Left forelimb (tissue), 1 donor: ENCODE data around the gene TMEM255A.
A peak's percentile ranks its signal among the peaks of the same experiment; 100 is the strongest.

Experiments used
- DNase-seq: peaks from one replicate; pipeline ENCODE4 v3.0.0-alpha.2; 2018; ENCODE audit warnings: low spot score

The TMEM255A gene

DNA sequence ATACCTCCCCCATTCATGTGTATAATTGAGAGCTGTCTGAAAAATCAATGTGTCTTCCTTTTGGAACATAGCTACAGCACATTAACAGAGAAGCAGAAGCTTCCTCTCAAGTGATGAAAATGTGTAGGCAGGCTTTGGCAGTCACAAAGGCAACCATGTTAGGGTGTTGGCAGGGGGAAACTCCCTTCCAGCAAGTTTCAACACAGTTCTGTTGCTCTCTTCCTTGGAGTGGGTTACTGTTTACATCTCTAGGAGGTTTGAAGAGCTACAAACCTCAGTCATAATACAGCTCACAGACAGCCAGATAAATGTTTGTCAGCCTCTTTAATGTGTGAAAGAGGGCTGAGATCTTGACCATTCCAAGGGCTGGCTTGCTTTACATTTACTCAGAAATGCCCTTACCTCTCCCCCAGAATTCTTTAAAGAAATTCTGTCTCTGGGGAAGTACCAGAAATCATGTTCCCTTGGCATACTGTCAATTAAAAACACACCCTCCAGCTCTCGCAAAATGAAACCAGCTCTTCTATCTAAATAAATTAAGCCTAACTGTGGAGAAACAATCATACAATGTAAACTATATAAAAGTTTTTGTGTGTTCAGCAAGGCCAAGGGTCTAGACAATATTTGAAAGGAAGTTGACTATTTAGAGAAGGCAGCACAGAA is 41.8 kb downstream of the TMEM255A start:
- no peak for DNase-seq

- no peak for DNase-seq
These were observed 46.9 kb downstream of the TMEM255A start for GRCh38 chrX:120264341-120264740.

- no peak for DNase-seq
These were observed 48.2 kb downstream of the TMEM255A start for GRCh38 chrX:120262859-120263708.

DNA sequence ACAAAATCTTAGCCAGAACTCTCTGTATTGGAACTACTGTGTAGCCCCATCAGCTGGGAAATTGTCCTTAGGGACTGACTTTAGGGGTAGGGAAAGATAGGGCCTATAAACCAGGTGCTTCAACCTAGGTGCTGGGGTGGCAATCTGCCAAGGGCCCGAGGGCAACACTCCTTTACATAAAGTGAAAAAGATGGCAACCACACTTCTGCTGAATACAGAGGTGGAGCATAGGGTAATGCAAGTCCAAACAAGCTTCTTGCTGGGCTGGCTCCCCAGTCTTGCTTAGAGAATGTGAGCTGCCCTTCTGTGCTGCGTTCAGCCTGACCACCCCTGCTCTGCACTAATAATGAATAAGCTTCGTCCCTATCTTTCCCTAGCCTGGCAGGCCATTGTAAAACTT is 50.9 kb downstream of the TMEM255A start:
- DNase-seq = no peak

DNA sequence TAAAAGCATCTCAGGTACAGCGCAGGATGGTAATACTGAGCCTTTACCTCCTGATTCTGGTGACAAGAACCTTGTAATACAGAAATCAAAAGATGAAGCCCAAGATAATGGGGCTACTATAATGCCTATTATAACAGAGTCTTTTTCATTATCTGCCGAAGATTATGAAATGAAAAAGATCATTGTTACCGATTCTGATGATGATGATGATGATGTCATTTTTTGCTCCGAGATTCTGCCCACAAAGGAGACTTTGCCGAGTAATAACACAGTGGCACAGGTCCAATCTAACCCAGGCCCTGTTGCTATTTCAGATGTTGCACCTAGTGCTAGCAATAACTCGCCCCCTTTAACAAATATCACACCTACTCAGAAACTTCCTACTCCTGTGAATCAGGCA is 57.5 kb downstream of the TMEM255A start:
- no peak for DNase-seq

- DNase-seq = peak; percentile 63
These were observed 59.7 kb downstream of the TMEM255A start for GRCh38 chrX:120251471-120252011.

GRCh38 chrX:120250522-120251271 is 60.6 kb downstream of the TMEM255A start, which contains the start of gene ZBTB33:
Gene ZBTB33, plus strand, starts transcription at chrX:120250812. Its CDS starts 2,604 bp downstream, at chrX:120253416.
- DNase-seq = peak; percentile 91

DNA sequence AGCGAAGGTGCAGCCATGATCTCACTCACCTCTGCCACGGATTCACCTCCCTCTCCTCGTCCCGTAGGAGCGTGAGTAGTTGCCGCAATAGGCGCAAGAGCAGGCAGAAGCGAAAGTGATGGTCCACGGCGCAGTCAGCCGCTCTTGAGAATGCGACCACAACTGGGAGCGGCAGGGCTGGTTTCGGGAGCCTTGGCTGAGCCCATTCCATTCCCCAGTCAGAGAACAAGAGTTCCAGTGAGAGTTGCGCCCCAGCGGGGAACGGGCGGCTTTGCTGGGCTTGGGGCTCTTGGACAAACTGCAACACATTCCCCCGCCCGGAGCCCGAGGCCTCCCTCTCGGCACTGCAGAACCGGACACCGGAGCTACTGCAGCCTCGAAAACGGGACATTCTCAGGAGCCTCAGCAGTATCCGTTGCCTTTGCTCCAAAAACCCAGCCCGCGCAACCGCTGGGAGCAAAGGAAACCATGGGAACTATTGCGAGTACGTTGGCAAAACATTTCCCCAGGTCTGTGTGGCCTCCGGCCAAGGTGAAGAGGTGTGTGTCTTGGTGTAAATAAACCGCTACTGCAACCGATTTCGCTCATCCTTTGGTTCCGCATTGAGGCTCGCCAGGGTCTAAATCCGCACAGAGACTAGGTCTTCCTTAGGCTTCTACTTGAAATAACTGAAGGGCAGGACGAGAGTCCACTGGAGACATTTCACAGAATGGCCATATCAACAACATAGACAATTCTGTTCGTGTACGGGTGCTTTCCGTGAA is 66.3 kb downstream of the TMEM255A start:
- DNase-seq = peak; percentile 78

DNA sequence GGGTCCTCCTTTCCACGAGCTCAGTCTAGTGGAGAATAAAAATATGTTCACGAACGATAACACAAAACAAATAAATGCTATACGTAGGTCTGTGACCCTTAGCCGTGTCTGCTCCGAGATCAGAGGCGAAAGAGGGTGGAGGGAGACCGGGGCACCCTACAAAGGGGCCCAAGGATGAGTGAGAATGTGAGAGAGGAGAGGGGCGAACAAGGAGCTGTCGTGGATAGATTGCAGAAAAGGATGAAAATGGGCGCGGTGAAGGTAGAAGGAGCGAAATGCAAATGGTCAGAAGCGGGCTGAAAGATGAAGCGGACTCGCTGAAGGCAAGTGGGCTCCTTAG is 66.9 kb downstream of the TMEM255A start:
- no peak for DNase-seq

DNA sequence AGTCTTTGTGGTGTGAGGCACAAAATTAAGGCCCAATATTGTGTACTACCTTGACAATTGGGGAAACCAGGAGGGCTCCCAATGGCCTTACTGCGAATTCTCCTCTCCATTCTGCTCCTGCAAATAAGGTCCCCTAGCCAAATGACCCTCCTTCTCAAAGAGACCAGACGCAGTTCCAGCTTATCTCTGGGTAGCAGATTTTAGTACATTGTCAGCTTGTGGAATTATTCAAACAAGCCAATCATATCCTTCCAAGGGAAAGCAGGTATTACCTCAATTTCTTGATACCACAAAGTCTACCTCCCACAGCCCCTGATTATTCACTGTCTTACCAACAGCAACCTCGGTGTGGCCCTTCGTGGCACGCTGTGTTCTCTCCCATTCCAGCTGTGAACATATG is 68.4 kb downstream of the TMEM255A start:
- DNase-seq = no peak

- no peak for DNase-seq
These were observed 72.3 kb downstream of the TMEM255A start for GRCh38 chrX:120238933-120239332.

- no peak for DNase-seq
These were observed 74.4 kb downstream of the TMEM255A start for GRCh38 chrX:120236687-120237479.

DNA sequence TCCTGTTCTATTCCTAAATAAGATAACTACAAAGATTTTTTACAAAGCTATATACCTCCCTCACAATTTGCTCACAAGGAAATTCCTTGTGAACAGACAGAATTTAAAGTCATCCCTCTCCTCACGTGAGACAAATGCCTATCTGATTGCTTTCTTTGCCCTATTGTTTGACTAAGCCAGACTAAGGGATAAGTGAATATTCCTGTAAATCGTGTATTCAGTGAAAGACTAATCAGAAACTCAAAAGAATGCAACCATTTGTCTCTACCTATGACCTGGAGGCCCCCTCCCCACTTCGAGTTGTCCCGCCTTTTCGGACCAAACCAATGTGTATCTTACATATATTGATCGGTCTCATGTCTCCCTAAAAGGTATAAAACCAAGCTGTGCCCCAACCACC is 76.0 kb downstream of the TMEM255A start:
- DNase-seq = no peak

- no peak for DNase-seq
These were observed 82.9 kb downstream of the TMEM255A start for GRCh38 chrX:120228187-120228908.

DNA sequence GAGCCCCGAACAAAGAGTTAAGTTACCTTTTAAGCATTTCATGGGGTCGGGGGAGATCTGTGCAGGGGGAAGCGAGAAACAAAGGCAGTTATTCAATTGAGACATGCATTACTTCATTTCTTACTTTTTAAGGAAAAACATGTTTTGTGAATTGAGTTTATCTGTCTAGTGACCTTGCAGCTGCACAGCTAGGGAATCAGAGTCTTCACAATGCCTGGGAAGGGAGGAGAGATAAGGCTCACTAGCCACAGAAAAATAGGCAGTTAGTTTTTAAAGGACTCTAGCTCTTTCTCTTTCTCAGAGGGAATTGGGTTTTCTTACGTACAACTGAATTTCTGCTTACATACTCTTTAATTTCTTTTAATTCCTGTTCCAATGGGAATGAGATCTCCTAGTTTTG is 86.9 kb downstream of the TMEM255A start:
- no peak for DNase-seq

DNA sequence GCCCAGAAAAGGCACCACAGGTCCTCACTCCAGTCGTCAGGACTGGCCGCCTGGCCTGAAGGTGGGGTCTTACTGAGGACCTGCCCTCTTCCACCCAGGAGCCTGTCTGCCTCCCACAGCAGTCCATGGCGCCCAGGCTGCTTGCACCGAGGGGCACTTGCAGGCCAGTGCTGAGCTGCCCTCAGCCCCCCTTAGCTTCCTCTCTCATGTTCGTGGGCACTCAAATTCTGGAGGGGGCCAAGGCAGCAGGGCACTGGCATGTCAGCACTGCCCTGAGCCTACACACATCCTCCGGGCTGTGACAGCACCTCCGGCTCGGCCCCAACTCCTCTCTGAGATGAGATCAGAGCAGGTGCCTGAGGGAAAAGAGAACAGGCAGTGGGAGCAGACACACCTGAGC is 87.9 kb downstream of the TMEM255A start:
- DNase-seq = no peak

DNA sequence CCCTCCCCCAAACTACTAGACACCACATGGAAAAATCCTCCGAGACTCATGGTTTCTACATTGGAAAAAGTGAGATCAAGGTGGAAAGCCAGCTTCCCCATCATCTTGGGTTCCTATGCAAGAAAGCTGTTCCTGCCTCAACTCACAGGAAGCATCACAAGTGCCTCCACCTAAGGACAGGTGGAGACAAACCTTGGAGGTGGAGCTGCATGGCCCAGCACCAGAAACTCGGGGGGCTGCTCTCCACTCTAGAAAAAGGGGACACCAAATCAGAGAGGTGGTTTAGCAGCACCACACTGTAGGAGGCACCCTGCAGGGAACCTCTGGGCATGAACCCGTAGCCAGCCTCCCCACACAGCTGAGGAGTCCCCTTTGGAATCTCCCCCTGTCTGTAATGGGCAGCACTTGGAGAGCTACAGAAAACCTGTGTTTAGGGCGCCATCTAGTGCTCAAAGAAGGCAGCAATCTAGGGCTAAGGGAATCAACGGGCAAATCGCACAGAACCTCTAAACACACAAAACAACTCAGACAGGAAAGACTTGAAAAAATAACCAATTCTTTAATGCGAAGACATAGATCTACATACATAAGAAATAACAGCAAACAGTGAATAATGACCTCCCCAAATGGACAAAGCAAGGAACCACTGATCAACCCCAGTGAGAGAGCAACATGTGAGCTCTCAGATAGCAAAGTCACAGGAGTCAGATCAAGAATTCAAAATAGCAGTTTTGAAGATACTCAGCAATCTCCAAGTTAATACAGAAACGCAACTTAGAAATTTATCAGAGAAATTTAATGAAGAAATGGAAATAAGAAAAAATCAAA is 97.6 kb downstream of the TMEM255A start:
- no peak for DNase-seq
